Neural cell (in vitro differentiated cells): ENCODE measurements around the gene PYGB. TPM values are rescaled to one million over a fixed set of nuclear protein-coding genes. Genes with fewer than 3 reads are reported as not detected.

Source experiments
- H2AFZ ChIP-seq: fragments of 200-600, 300-800 bp; sonication (generic), shearing (Covaris generic); 2 replicates; pipeline ENCODE4 v1.6.0; 2014; ENCODE audit warnings: low read depth, mild to moderate bottlenecking, antibody characterized with exemption, low read length, moderate library complexity
- H3F3A ChIP-seq: fragments of 200-600 bp; shearing (Covaris generic); 2 replicates; pipeline ENCODE4 v1.6.1; 2016; ENCODE audit warnings: mild to moderate bottlenecking, moderate library complexity, mixed read lengths, antibody characterized with exemption, low read length; ENCODE audit not compliant: insufficient read depth, poor library complexity, severe bottlenecking
- H3K27ac ChIP-seq: fragments of 200-600, 300-800 bp; sonication (generic), shearing (Covaris generic); 2 replicates; pipeline ENCODE4 v1.5.1; 2014; ENCODE audit warnings: mild to moderate bottlenecking, low read length, moderate library complexity
- H3K27me3 ChIP-seq: fragments of 300-800, 200-600 bp; sonication (generic), shearing (Covaris generic); 2 replicates; pipeline ENCODE4 v1.6.0; 2014; ENCODE audit warnings: mild to moderate bottlenecking, low read depth, low read length, moderate library complexity; ENCODE audit not compliant: insufficient read depth
- H3K36me3 ChIP-seq: fragments of 300-800, 200-600 bp; sonication (generic), shearing (Covaris generic); 2 replicates; pipeline ENCODE4 v1.5.1; 2014; ENCODE audit warnings: mild to moderate bottlenecking, antibody characterized with exemption, low read length, moderate library complexity; ENCODE audit not compliant: insufficient read depth
- H3K4me2 ChIP-seq: fragments of 300-800, 200-600 bp; sonication (generic), shearing (Covaris generic); 2 replicates; pipeline ENCODE4 v1.6.0; 2014; ENCODE audit warnings: mild to moderate bottlenecking, low read length
- H3K4me3 ChIP-seq: fragments of 300-800, 200-600 bp; sonication (generic), shearing (Covaris generic); 2 replicates; pipeline ENCODE4 v1.5.1; 2014; ENCODE audit warnings: mild to moderate bottlenecking, low read length, moderate library complexity
- H3K79me2 ChIP-seq: fragments of 200-600 bp; shearing (Covaris generic); replicated peaks from 2 replicates; pipeline ENCODE4 v1.6.0; 2014; ENCODE audit warnings: mild to moderate bottlenecking, low read length, moderate library complexity; ENCODE audit not compliant: insufficient read depth
- H3K9ac ChIP-seq: fragments of 300-800, 200-600 bp; sonication (generic), shearing (Covaris generic); 2 replicates; pipeline ENCODE4 v1.6.1; 2016; ENCODE audit warnings: mild to moderate bottlenecking, low read length, mixed read lengths
- H3K9me2 ChIP-seq: fragments of 200-600 bp; shearing (Covaris generic); 2 replicates; pipeline ENCODE4 v1.6.1; 2016; ENCODE audit warnings: mild to moderate bottlenecking, low read length, mixed read lengths; ENCODE audit not compliant: insufficient read depth
- H3K9me3 ChIP-seq: fragments of 200-600, 300-800 bp; sonication (generic), shearing (Covaris generic); 2 replicates; pipeline ENCODE4 v1.6.1; 2016; ENCODE audit warnings: mild to moderate bottlenecking, mixed run types, low read length, moderate library complexity, mixed read lengths
- H4K20me1 ChIP-seq: fragments of 200-600 bp; shearing (Covaris generic); 2 replicates; pipeline ENCODE4 v1.6.1; 2016; ENCODE audit warnings: mild to moderate bottlenecking, mixed run types; ENCODE audit not compliant: insufficient read depth
- CTCF ChIP-seq: fragments of 450-650 bp; IDR thresholded peaks from 2 replicates; pipeline ENCODE4 v1.5.1; 2014; ENCODE audit warnings: antibody characterized with exemption, mild to moderate bottlenecking, moderate library complexity; ENCODE audit not compliant: poor library complexity, severe bottlenecking
- EP300 ChIP-seq: fragments of 450-650 bp; conservative IDR thresholded peaks from 2 replicates; pipeline ENCODE4 v1.6.1; 2014; ENCODE audit warnings: antibody characterized with exemption, mild to moderate bottlenecking, moderate library complexity; ENCODE audit not compliant: poor library complexity, severe bottlenecking
- EZH2 ChIP-seq: fragments of 200-600, 300-800 bp; shearing (Covaris generic), sonication (generic); IDR thresholded peaks from 2 replicates; pipeline ENCODE4 v1.6.1; 2014; ENCODE audit warnings: antibody characterized with exemption, low read length, borderline replicate concordance, mild to moderate bottlenecking; ENCODE audit not compliant: insufficient read depth, poor library complexity, severe bottlenecking
- MXI1 ChIP-seq: fragments of 450-650 bp; conservative IDR thresholded peaks from 2 replicates; pipeline ENCODE4 v1.6.1; 2014; ENCODE audit warnings: antibody characterized with exemption, mild to moderate bottlenecking; ENCODE audit not compliant: poor library complexity, severe bottlenecking
- POLR2AphosphoS5 ChIP-seq: IDR thresholded peaks from 2 replicates; pipeline ENCODE4 v1.6.1; 2012
- RAD21 ChIP-seq: fragments of 450-650 bp; conservative IDR thresholded peaks from 2 replicates; pipeline ENCODE4 v1.6.1; 2014; ENCODE audit warnings: antibody characterized with exemption, mild to moderate bottlenecking, moderate library complexity
- REST ChIP-seq: IDR thresholded peaks from 2 replicates; pipeline ENCODE4 v1.6.1; 2012; ENCODE audit warnings: borderline replicate concordance
- SMC3 ChIP-seq: fragments of 450-650 bp; conservative IDR thresholded peaks from 2 replicates; pipeline ENCODE4 v1.6.1; 2014; ENCODE audit warnings: antibody characterized with exemption, mild to moderate bottlenecking, moderate library complexity; ENCODE audit not compliant: poor library complexity
- TAF1 ChIP-seq: IDR thresholded peaks from 2 replicates; pipeline ENCODE4 v1.6.1; 2012; ENCODE audit warnings: low read depth
- polyA plus RNA-seq: library from polyadenylated mRNA; depleted of rRNA; stranded (reverse); fragments of >200 nt; gene quantifications from 2 replicates; pipeline ENCODE4 v1.2.3, GENCODE V29; 2014

PYGB gene
- polyA plus RNA-seq, 1 donor from 2014 or later, result 70.5 TPM

GRCh38 chr20:25237610-25238318 is 10.1 kb upstream of the PYGB start:
- Histone ChIP-seq H2AFZ (no peak overlapping the region), H3F3A (no peaks in the 10 kb centered on the region), H3K27me3 (no peaks in the 10 kb centered on the region), H4K20me1 (no peaks in the 10 kb centered on the region), H3K4me2 (no peak overlapping the region), H3K79me2 (no peaks in the 10 kb centered on the region), H3K9ac (no peak overlapping the region), H3K4me3 (no peak overlapping the region), H3K9me3 (no peaks in the 10 kb centered on the region), H3K9me2 (no peaks in the 10 kb centered on the region), H3K27ac (no peak overlapping the region), H3K36me3 (no peaks in the 10 kb centered on the region)
- TF ChIP-seq POLR2AphosphoS5 (no peak), SMC3 (no peak), RAD21 (no peak), MXI1 (no peak)

- Histone ChIP-seq H3K9me3 (no peaks in the 10 kb centered on the region), H3K4me2 (no peak overlapping the region), H3K36me3 (no peaks in the 10 kb centered on the region), H4K20me1 (no peaks in the 10 kb centered on the region), H3K79me2 (no peaks in the 10 kb centered on the region), H3K9me2 (no peaks in the 10 kb centered on the region), H3K9ac (no peak overlapping the region), H2AFZ (no peak overlapping the region), H3F3A (no peaks in the 10 kb centered on the region), H3K27me3 (no peaks in the 10 kb centered on the region), H3K27ac (no peak overlapping the region), H3K4me3 (no peak overlapping the region)
- no peak for TF ChIP-seq REST
- no peak for TF ChIP-seq TAF1
- TF ChIP-seq EZH2, result no peak
- no peak for TF ChIP-seq RAD21
- TF ChIP-seq CTCF, result no peak
- TF ChIP-seq POLR2AphosphoS5, result no peak
- TF ChIP-seq SMC3, result no peak
- no peak for TF ChIP-seq EP300
- no peak for TF ChIP-seq MXI1
Observed at GRCh38 chr20:25238319-25239037, 9.4 kb upstream of the PYGB start.
